ENCODE results near the gene AMMECR1L.
A peak's percentile ranks its signal among the peaks of the same experiment; 100 is the strongest.
"Not testable (repeated sequence)": the region's sequence is repeated elsewhere in the genome, so short reads cannot be mapped to it uniquely, and the experiment has no call there.

AMMECR1L gene

DNA sequence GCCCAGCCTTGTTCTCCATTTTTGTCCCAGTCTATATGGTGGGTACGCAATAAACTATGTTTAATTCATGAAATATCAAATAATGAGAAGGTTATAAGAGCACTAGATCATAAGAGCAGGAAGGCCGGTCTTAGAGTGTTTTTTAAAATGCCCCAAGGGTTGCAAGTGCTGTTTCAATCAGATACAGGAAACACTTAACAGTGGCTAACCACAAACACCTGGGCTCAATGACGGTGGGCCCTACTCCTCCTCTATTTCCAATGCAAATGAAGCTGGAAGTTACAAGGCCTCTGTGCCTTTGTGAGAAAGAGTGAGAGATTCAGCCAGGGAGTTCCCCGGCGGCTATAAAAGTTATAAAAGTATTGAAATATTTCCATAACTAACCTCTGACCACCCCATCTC lies 55.9 kb downstream of the AMMECR1L start:
- peak; percentile 38 for DNase-seq

GRCh38 chr2:127826708-127827107 lies 59.0 kb downstream of the AMMECR1L start:
- DNase-seq: not testable (repeated sequence)

DNA sequence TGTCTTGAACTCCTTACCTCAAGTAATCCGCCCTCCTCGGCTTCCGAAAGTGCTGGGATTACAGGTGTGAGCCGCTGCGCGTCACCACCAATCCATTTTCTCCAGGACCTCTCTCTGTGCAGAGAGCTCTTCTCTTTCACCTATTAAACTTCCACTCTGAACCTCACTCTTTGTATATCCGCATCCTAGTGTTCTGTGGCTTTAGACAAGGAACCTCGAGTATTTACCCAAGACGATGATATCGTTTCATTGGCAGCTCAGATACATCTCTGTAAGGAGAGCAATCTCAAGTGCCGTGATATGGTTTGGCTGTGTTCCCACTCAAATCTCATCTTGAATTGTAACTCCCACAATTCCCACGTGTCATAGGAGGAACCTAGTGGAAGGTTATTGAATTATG lies 59.7 kb downstream of the AMMECR1L start:
- no peak for DNase-seq

DNA sequence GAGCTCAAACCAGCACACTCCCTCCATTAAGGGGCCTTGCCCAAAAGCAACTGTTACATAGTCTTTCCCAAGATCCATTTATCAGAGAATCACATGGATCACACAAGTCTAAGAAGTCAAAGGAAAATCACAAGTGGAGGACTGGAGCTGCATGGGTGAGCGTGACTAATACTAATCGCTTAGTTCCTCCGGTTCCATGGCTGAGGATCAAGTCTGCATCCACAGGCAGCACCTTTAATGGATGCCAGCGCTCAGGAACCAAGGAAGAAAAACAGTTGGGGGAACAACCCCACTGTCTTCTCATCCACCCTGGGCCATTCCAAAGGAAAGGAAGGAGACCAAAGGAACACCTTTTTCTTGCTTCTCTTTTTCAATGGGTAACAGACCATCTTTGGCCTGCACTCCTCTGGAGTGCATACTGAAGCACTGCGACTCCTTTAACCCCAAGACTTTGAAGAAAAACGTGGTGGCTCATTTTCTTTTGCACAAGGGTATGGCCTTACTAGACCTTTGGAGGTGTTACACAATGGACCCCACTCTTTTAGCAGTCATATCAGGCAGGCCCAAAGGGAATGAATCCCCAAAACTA lies 65.6 kb downstream of the AMMECR1L start:
- DNase-seq: no peak

- no peak for DNase-seq
Measured at GRCh38 chr2:127818794-127819425, 66.8 kb downstream of the AMMECR1L start.

DNA sequence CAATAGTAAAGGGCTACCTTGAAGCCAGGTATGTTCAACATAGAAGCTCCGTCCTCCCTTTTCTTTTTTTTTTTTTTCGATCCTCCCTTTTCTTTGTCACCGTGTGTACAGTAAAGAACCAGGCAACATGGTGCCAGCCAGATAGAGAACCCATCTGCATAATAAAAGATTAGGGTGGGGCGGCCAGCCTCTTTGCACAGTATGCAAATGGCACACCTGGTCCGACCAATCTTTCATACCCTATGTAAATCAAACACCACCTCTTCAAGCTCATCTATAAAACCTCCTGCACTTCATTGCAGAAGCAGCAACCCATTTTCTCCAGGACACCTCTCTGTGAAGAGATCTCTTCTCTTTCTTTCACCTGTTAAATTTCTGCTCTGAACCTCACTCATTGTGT lies 67.5 kb downstream of the AMMECR1L start:
- no peak for DNase-seq

- no peak for DNase-seq
Measured at GRCh38 chr2:127814677-127815076, 71.1 kb downstream of the AMMECR1L start.

- DNase-seq: not testable (repeated sequence)
Measured at GRCh38 chr2:127812441-127812840, 73.3 kb downstream of the AMMECR1L start.

All from activated CD4-positive, CD25-positive, alpha-beta regulatory T cell treated with anti-CD3 and anti-CD28 coated beads, Interleukin-2, amount 50 U/mL, for 72 hours (primary cell).